BE2C (cell line): ENCODE data around the gene ASTN2.

Source experiments
- DNase-seq: peaks from one replicate; pipeline ENCODE4 v3.0.0-alpha.2; 2020
- H3K27me3 ChIP-seq: fragments of 250-450 bp; sonication (Bioruptor Pico); 2 replicates; pipeline ENCODE4 v1.5.1; 2020; ENCODE audit warnings: mild to moderate bottlenecking
- H3K36me3 ChIP-seq: fragments of 250-450 bp; sonication (Bioruptor Pico); 2 replicates; pipeline ENCODE4 v1.5.1; 2020; ENCODE audit warnings: mild to moderate bottlenecking
- H3K4me1 ChIP-seq: fragments of 250-450 bp; sonication (Bioruptor Pico); 2 replicates; pipeline ENCODE4 v1.5.1; 2020
- H3K4me3 ChIP-seq: 2 replicates; pipeline ENCODE4 v1.5.1; 2011; ENCODE audit warnings: low read depth, low read length
- H3K9me3 ChIP-seq: fragments of 250-450 bp; sonication (Bioruptor Pico); 2 replicates; pipeline ENCODE4 v1.5.1; 2020
- CTCF ChIP-seq: IDR thresholded peaks from 2 replicates; pipeline ENCODE4 v1.5.1; 2012; ENCODE audit warnings: mild to moderate bottlenecking, low read depth, low read length

Gene ASTN2

GRCh38 chr9:116608064-116608463, 806.8 kb downstream of the ASTN2 start:
- H3K4me3 ChIP-seq, result no peak overlapping the region

GRCh38 chr9:116605904-116606341, 808.9 kb downstream of the ASTN2 start:
- H3K4me3 ChIP-seq, result peak overlapping the region; percentile 33
- H3K4me1 ChIP-seq, result peaks cover 25% of the 10 kb centered on the region
- peak; percentile 62 for DNase-seq
- peak; percentile 25; the same call in 1 of the 2 replicates for TF ChIP-seq CTCF
- peaks cover 9% of the 10 kb centered on the region; the same call in 1 of the 2 replicates for H3K36me3 ChIP-seq
- no peaks in the 10 kb centered on the region for H3K9me3 ChIP-seq
- no peaks in the 10 kb centered on the region for H3K27me3 ChIP-seq

More at GRCh38 chr9:116608064-116608463, 806.8 kb downstream of the ASTN2 start:
- no peak for TF ChIP-seq CTCF
- peaks cover 6% of the 10 kb centered on the region; the same call in 1 of the 2 replicates for H3K36me3 ChIP-seq
- H3K9me3 ChIP-seq, result no peaks in the 10 kb centered on the region
- H3K4me1 ChIP-seq, result peaks cover 25% of the 10 kb centered on the region
- no peak for DNase-seq
- H3K27me3 ChIP-seq, result no peaks in the 10 kb centered on the region

- TF ChIP-seq CTCF, result no peak
- peaks cover 25% of the 10 kb centered on the region for H3K4me1 ChIP-seq
Observed at GRCh38 chr9:116605060-116605459, 809.8 kb downstream of the ASTN2 start.

GRCh38 chr9:116604251-116604650, 810.6 kb downstream of the ASTN2 start:
- no peak overlapping the region for H3K4me3 ChIP-seq
- peaks cover 25% of the 10 kb centered on the region for H3K4me1 ChIP-seq
- no peak for TF ChIP-seq CTCF
- peaks cover 3% of the 10 kb centered on the region; the same call in 1 of the 2 replicates for H3K36me3 ChIP-seq
- DNase-seq, result no peak
- no peaks in the 10 kb centered on the region for H3K27me3 ChIP-seq
- H3K9me3 ChIP-seq, result no peaks in the 10 kb centered on the region

More at GRCh38 chr9:116605060-116605459, 809.8 kb downstream of the ASTN2 start:
- no peak for DNase-seq
- Histone ChIP-seq H3K4me3 (no peak overlapping the region), H3K36me3 (peaks cover 6% of the 10 kb centered on the region; the same call in 1 of the 2 replicates), H3K27me3 (no peaks in the 10 kb centered on the region), H3K9me3 (no peaks in the 10 kb centered on the region)

- no peaks in the 10 kb centered on the region; the same call in 1 of the 2 replicates for H3K4me1 ChIP-seq
- H3K4me3 ChIP-seq, result no peak overlapping the region
- no peaks in the 10 kb centered on the region for H3K27me3 ChIP-seq
- peak; percentile 44 for TF ChIP-seq CTCF
- DNase-seq, result no peak
- no peaks in the 10 kb centered on the region for H3K9me3 ChIP-seq
- H3K36me3 ChIP-seq, result peaks cover 9% of the 10 kb centered on the region
Observed at GRCh38 chr9:116599342-116599884, 815.4 kb downstream of the ASTN2 start.

GRCh38 chr9:116596646-116597045, 818.2 kb downstream of the ASTN2 start:
- Histone ChIP-seq H3K9me3 (no peaks in the 10 kb centered on the region), H3K36me3 (peaks cover 6% of the 10 kb centered on the region; the same call in 1 of the 2 replicates)
- no peak for DNase-seq

More at GRCh38 chr9:116596646-116597045, 818.2 kb downstream of the ASTN2 start:
- TF ChIP-seq CTCF, result no peak
- Histone ChIP-seq H3K4me3 (no peak overlapping the region), H3K4me1 (no peaks in the 10 kb centered on the region), H3K27me3 (no peaks in the 10 kb centered on the region)
